GM12864 (cell line): ENCODE data around the gene TBC1D16.

ENCODE experiments used
- DNase-seq: peaks from one replicate; pipeline ENCODE4 v3.0.0-alpha.2; 2011; ENCODE audit warnings: low read depth
- H3K4me3 ChIP-seq: 2 replicates; pipeline ENCODE4 v1.5.1; 2011; ENCODE audit warnings: mild to moderate bottlenecking, low read depth, low read length, control low read depth
- CTCF ChIP-seq: IDR thresholded peaks from 2 replicates; pipeline ENCODE4 v1.5.1; 2011; ENCODE audit warnings: low read depth, mild to moderate bottlenecking, moderate library complexity, low read length, control low read depth, inconsistent platforms; ENCODE audit errors: missing control alignments

TBC1D16 gene

DNA sequence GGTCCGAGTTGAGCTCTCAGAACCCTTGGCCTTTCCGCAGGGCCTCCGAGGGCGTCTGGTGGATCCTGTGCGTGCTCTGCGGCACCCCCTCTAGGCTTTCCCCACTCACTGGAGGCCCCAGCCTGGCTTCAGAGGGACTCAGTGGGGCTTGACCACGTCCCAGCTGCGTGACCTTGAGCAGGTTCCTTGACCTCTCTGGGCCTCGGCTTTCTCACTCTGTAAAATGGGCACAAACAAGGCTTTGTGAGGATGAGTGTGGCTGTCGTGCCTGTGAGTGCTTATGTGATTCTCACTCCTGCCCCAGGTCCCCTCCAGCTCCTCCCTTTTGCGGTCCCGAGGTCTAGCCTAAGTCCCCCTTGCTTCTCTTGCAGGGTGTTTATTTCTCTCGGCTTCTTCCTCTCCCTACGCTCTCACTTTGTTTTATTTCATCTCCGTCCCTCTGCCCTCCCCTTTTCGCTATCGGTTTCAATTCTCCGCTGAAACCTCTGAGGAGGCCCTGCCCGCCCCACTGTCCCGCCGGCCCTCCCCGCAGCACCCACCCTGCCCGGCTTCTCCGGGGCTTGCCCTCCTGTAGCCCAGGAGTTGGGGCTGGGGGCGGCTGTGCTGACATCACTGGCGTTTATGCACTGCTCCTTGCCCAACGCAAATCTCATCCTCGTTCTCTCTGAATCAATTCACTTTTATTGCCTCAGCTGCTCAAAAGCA, 114.1 kb downstream of the TBC1D16 start:
- no peak overlapping the region for H3K4me3 ChIP-seq
- no peak for TF ChIP-seq CTCF
- DNase-seq = no peak

DNA sequence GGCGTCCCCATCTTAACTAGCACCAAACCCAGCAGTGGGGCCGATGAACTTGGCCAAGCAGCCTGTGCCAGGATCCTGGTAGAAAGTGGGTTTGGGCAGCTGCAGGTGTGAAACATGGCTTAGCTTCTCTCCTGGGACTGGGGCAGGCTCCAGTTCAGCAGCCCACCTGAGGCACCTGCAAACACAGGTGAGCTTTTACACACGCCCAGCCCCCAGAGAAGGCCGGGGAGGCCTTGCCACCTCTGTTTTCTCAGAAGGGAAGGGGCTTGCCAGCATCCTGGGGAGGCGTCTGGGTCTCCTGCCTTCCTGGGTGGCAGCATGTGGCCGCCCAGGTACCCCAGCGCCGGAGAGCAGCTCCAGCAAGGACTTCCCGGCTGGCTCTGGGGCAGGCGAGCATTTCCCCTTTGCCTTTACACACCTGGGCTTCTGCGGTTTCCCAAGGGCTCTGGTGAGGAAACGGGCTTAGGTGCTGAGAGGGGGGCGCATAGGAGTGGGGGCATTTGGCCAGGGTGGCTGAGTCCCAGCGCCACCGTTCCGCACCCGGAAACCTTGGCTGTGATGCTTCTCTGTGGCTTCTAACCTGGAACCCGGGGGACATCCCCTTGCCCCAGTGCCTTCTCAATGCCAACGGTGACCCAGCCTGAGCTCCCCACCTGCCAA, 114.8 kb downstream of the TBC1D16 start:
- TF ChIP-seq CTCF = no peak
- H3K4me3 ChIP-seq = no peak overlapping the region
- no peak for DNase-seq

DNA sequence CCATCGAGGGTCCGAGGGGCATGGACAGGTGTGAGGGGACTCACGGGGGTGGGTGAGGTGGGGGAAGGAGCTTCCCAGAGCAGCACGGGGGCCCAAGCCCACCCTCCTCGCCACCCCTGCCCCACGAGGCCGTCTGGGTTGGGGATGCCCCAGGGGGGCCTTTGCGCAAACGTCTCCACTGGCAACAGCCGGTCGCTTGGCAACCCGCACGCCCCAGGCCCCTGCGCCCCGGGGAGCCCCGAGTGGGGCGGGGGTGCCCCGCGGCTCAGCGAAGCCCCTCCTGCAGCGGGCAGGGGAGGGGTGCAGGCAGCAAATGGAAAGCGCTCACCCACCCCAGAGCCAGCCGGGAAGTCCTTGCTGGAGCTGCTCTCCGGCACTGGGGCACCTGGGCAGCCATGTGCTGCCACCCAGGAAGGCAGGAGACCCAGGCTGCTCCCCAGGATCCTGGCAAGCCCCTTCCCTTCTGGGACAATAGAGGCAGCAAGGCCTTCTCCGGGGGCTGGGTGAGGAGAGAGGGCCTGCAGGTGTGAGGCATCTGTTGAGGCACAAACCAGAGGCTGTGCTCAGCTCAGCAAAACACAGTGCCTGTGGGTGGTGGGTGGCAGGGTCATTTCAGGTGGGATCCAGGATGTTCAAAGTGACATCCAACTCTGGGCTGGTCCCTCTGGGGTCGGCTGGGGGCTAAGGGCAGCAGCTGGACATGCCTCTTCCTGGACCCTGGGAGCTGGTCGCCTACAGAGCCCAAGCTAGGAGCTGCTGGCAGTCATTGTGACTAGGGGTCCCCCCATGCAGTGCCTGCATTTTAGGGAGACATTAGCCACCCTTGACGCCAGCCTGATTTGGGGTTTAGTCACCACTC, 115.6 kb downstream of the TBC1D16 start:
- TF ChIP-seq CTCF = no peak
- no peak for DNase-seq
- no peak overlapping the region for H3K4me3 ChIP-seq

DNA sequence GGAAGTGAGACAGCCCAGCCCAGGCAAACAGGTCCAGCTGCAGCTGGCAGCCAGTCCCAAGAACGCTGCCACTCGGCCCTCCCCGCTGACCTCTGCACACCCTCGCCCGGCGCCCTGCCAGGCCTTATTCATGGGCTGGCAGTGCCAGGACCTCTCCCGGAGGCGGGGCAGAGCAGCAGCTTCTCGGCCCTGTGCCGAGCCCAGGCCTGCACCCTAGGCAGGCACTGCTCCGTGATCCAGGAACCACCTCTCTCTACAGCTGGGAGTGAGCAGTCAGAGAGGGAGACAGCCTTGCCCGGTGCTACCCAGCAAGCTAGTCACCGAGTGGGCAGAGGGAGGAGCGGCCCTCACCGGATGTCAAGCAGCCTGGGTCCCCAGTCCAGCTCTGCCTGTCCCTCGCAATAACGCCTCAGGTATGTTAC, 116.5 kb downstream of the TBC1D16 start:
- DNase-seq = no peak
- no peak for TF ChIP-seq CTCF
- H3K4me3 ChIP-seq = no peak overlapping the region

DNA sequence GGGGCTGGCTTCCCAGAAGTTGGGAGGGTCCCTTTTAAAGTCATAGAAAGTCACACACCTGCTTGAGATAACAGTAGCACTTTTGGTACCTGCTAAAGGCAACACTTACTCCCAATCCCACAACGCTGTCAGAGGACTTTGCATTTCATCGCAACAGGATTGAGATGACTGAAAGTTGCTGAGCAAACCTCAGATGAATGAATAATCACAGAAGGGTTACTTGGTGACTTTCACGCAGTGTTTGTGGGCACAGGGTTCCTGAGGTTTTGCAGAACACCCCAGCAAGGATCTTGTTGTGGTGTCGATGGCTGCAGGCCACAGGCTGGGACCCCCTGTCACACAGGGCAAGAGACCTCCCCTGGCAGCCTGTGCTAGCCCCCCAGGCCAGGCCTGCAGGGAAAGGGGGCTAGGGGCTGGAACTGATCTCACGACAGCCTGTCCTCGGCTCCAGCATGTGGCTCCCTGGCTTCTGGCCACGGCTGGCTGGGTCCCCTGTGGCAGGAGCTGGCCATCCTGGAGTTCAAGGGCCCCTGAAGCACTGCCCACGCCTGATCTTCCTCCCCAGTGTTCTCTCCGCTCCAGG, 117.0 kb downstream of the TBC1D16 start:
- no peak overlapping the region for H3K4me3 ChIP-seq
- TF ChIP-seq CTCF = no peak
- DNase-seq = no peak

DNA sequence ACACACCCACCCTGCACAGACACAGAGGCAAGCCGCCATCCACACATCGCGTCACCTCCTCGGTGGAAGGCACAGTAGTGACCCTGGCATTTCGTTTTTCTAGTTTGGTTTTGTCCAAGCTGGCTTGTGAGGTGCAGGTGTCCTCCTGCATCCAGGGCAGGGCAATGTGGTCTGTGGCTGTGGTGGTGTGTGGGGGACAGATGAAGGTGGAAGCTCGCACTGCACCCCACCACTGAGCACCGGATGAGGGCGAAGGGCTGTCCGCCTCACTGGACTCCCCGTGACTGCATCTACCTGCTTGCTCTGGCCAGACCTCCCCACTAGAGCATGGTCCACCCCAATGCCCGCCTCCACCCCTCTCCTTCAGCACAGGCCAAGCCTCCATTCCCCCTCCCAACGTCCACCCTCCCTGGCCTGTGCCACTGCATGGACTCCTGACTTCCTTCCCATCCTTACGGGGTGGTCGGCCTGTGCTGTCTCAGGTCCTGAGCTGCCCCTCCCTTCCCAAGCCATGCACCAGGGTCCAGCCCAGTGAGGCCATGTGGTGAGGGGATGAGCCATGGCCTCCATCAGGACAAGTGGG, 117.7 kb downstream of the TBC1D16 start:
- DNase-seq = no peak
- TF ChIP-seq CTCF = no peak
- H3K4me3 ChIP-seq = no peak overlapping the region
